GM23248 (cell line): ENCODE data around the gene QSOX1. TPM values are rescaled to one million over a fixed set of nuclear protein-coding genes. Genes with fewer than 3 reads are reported as not detected.

Experiments used
- DNase-seq: peaks from one replicate; pipeline ENCODE4 v3.0.0-alpha.2; 2015
- H2AFZ ChIP-seq: fragments of 200-600 bp; sonication (generic); 2 replicates; pipeline ENCODE4 v1.6.1; 2016; ENCODE audit warnings: antibody characterized with exemption
- H3F3A ChIP-seq: fragments of 200-600 bp; sonication (generic); 2 replicates; pipeline ENCODE4 v1.6.1; 2016; ENCODE audit warnings: mild to moderate bottlenecking, antibody characterized with exemption, mixed run types; ENCODE audit not compliant: insufficient read depth
- H3K27ac ChIP-seq: fragments of 200-600 bp; sonication (generic); 2 replicates; pipeline ENCODE4 v1.5.1; 2016; ENCODE audit warnings: mild to moderate bottlenecking
- H3K27me3 ChIP-seq: fragments of 200-600 bp; sonication (generic); replicated peaks from 2 replicates; pipeline ENCODE4 v1.6.1; 2016; ENCODE audit warnings: mild to moderate bottlenecking; ENCODE audit not compliant: insufficient read depth
- H3K36me3 ChIP-seq: fragments of 200-600 bp; sonication (generic); 2 replicates; pipeline ENCODE4 v1.6.1; 2016; ENCODE audit warnings: low read depth, mild to moderate bottlenecking
- H3K4me1 ChIP-seq: fragments of 200-600 bp; sonication (generic); 2 replicates; pipeline ENCODE4 v1.6.1; 2016; ENCODE audit warnings: mild to moderate bottlenecking; ENCODE audit not compliant: insufficient read depth
- H3K4me2 ChIP-seq: fragments of 200-600 bp; sonication (generic); one replicate; pipeline ENCODE4 v1.6.1; 2016; ENCODE audit warnings: mild to moderate bottlenecking; ENCODE audit not compliant: unreplicated experiment
- H3K4me3 ChIP-seq: fragments of 200-600 bp; sonication (generic); 2 replicates; pipeline ENCODE4 v1.5.1; 2016; ENCODE audit warnings: mild to moderate bottlenecking
- H3K79me2 ChIP-seq: fragments of 200-600 bp; sonication (generic); 2 replicates; pipeline ENCODE4 v1.6.1; 2016; ENCODE audit warnings: mild to moderate bottlenecking; ENCODE audit not compliant: insufficient read depth
- H3K9ac ChIP-seq: fragments of 200-600 bp; sonication (generic); 2 replicates; pipeline ENCODE4 v1.6.1; 2016; ENCODE audit warnings: mild to moderate bottlenecking
- H3K9me2 ChIP-seq: fragments of 200-600 bp; sonication (generic); 2 replicates; pipeline ENCODE4 v1.6.1; 2016; ENCODE audit warnings: mixed run types, mild to moderate bottlenecking, moderate library complexity; ENCODE audit not compliant: insufficient read depth
- H3K9me3 ChIP-seq: fragments of 200-600 bp; sonication (generic); one replicate; pipeline ENCODE4 v1.6.1; 2017; ENCODE audit warnings: low read depth
- H4K20me1 ChIP-seq: fragments of 200-600 bp; sonication (generic); 2 replicates; pipeline ENCODE4 v1.6.0; 2016; ENCODE audit not compliant: insufficient read depth
- EZH2 ChIP-seq: fragments of 200-600 bp; sonication (generic); IDR thresholded peaks from 2 replicates; pipeline ENCODE4 v1.6.1; 2018; ENCODE audit warnings: antibody characterized with exemption, mild to moderate bottlenecking; ENCODE audit not compliant: insufficient read depth, poor library complexity, severe bottlenecking
- EZH2phosphoT487 ChIP-seq: fragments of 200-600 bp; sonication (generic); IDR thresholded peaks from 2 replicates; pipeline ENCODE4 v1.6.1; 2018; ENCODE audit warnings: antibody characterized with exemption, moderate library complexity, mild to moderate bottlenecking, low read depth; ENCODE audit not compliant: insufficient read depth
- WGBS, 2 experiments: methylation state at CpG; one replicate each; pipeline ENCODE4 v1.1.6; 2015 to 2017; ENCODE audit warnings: low lambda C conversion rate in 2 of 2, low coverage in 1 of 2; ENCODE audit errors: missing lambda C conversion rate in 2 of 2; 5-methylcytosine and 5-hydroxymethylcytosine counted together
- in situ Hi-C: fragments of 300-500 bp; cut with MboI; formaldehyde crosslinking; loops from 2 replicates; pipeline ENCODE4 v1.15.0; 2020
- polyA plus RNA-seq: library from polyadenylated mRNA; unstranded; fragments of >200 nt; fragmentation: Nextera tagmentation; extraction: Ambion mirVana; gene quantifications from 2 replicates; pipeline ENCODE4 v1.2.1, GENCODE V29; 2016
- total RNA-seq: library from RNA; depleted of rRNA; stranded (reverse); fragments of >200 nt; shearing (Covaris generic); gene quantifications from 2 replicates; pipeline ENCODE4 v1.2.3, GENCODE V29; 2014

QSOX1 gene
- total and polyA plus RNA-seq, 2 experiments from 2014 or later: 270 to 519 TPM

DNA sequence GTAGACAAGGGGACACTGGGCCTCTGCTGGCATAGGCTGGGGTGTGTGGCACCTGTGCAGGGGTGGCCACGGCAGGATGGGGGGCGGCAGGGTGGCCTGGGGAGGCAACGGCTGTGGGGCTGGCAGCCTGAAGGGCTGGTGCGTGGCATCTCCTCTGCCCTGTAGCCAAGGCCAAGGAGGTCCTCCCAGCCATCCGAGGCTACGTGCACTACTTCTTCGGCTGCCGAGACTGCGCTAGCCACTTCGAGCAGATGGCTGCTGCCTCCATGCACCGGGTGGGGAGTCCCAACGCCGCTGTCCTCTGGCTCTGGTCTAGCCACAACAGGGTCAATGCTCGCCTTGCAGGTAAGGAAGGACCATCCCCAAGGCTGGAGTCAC lies 39.4 kb downstream of the QSOX1 start:
- no peak for TF ChIP-seq EZH2
- no peak for TF ChIP-seq EZH2phosphoT487
- Histone ChIP-seq H2AFZ (no peak overlapping the region), H4K20me1 (no peaks in the 10 kb centered on the region), H3K36me3 (peaks cover 16% of the 10 kb centered on the region), H3K4me2 (no peak overlapping the region), H3K4me1 (no peaks in the 10 kb centered on the region), H3K27me3 (no peaks in the 10 kb centered on the region), H3K27ac (no peak overlapping the region), H3K4me3 (no peak overlapping the region), H3F3A (no peaks in the 10 kb centered on the region), H3K9ac (no peak overlapping the region), H3K79me2 (no peaks in the 10 kb centered on the region), H3K9me3 (no peaks in the 10 kb centered on the region), H3K9me2 (no peaks in the 10 kb centered on the region)
- in situ Hi-C loops: no loop called here
- WGBS, 2 experiments: 96 to 98% methylated on average over 13 to 14 of the region's 14 CpGs
- no peak for DNase-seq

DNA sequence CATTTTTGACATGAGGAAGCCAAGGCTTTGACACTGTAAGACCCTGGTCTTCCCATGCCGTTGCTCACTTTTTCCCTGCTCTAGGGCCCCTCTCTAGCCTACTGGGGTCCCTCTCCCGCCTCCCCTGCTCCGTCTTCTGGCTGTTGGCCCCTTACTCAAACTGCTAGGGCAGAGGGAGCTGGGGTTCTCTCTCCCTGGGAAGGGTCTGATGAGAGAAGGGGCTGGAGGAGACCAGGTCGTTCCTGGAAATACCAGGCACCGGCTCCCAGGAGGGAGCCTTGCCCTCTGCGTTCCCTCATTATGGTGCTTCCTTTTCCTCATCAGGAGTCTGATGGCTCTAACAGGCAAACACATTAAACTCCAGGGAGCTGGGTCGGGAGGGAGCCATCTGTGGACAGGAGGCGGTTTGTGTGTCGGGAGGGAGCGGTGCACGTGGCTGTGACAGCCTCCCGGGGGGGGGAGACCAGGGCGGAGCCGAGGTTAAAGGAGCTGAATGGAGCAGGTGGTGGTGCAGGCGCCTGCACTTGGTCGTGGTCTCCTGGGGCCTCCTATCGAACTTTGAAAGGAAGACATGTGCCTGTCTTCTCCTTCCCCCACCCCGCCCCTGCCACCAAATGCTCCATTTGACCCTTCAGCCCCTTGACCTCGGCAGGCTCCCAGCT lies 40.0 kb downstream of the QSOX1 start:
- H4K20me1 ChIP-seq: no peaks in the 10 kb centered on the region
- in situ Hi-C loops: no loop called here
- no peak overlapping the region for H3K27ac ChIP-seq
- no peak overlapping the region for H2AFZ ChIP-seq
- WGBS, 2 experiments: 85 to 87% methylated on average over 18 to 19 of the region's 19 CpGs
- H3K9ac ChIP-seq: no peak overlapping the region
- no peaks in the 10 kb centered on the region for H3K4me1 ChIP-seq
- no peak overlapping the region for H3K4me2 ChIP-seq
- H3K4me3 ChIP-seq: no peak overlapping the region
- H3K9me3 ChIP-seq: no peaks in the 10 kb centered on the region
- H3F3A ChIP-seq: no peaks in the 10 kb centered on the region
- no peaks in the 10 kb centered on the region for H3K79me2 ChIP-seq
- no peaks in the 10 kb centered on the region for H3K9me2 ChIP-seq
- TF ChIP-seq EZH2phosphoT487: no peak
- no peak for TF ChIP-seq EZH2
- H3K36me3 ChIP-seq: peaks cover 12% of the 10 kb centered on the region
- DNase-seq: no peak
- no peaks in the 10 kb centered on the region for H3K27me3 ChIP-seq

DNA sequence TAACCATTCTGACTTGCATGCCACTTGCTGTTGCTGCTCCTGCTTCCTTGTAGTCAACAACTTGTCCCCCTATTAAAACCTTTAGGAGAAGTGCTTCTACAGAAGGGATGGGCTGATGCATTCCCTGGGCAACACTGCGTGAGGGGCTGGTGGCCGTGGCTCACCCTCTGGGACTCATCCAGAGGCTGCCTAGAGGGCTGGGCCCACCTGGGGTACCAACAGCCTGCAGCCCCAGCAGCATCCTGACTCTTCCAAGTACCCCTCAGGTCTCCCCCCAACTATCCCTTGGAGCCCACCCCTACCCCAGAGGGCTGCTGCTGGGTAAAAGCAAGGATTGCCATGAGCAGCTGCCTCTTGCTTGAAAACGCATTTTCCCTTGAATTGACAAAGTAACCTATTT lies 40.7 kb downstream of the QSOX1 start:
- no peaks in the 10 kb centered on the region for H3K9me2 ChIP-seq
- H3K4me3 ChIP-seq: no peak overlapping the region
- no peak overlapping the region for H3K9ac ChIP-seq
- TF ChIP-seq EZH2 (no peak), EZH2phosphoT487 (no peak)
- no peaks in the 10 kb centered on the region for H3F3A ChIP-seq
- in situ Hi-C loops: no loop called here
- H3K27ac ChIP-seq: no peak overlapping the region
- H4K20me1 ChIP-seq: no peaks in the 10 kb centered on the region
- no peak overlapping the region for H2AFZ ChIP-seq
- no peaks in the 10 kb centered on the region for H3K9me3 ChIP-seq
- H3K79me2 ChIP-seq: no peaks in the 10 kb centered on the region
- DNase-seq: no peak
- H3K36me3 ChIP-seq: peaks cover 7% of the 10 kb centered on the region; the same call in 1 of the 2 replicates
- WGBS, 2 experiments: 91 to 93% methylated on average over 3 of the region's 3 CpGs
- H3K27me3 ChIP-seq: no peaks in the 10 kb centered on the region
- H3K4me2 ChIP-seq: no peak overlapping the region
- H3K4me1 ChIP-seq: no peaks in the 10 kb centered on the region

DNA sequence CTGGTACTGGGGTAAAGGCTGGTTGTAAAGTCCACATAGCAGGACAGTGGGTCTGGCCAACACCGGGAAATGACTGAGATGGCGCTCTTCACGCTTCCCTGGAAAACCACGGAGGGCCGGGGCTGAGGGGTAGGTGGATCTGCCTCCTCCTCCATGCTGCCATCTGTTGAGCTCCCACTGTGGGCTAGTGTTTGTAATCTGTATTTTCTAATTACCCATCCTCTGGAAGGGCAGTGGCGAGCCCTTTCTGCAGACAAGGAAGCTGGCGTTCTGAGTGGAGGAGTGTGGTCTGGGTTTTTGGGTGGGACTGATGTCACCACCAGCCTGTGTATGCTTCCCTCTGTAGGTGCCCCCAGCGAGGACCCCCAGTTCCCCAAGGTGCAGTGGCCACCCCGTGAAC lies 41.2 kb downstream of the QSOX1 start:
- H3F3A ChIP-seq: no peaks in the 10 kb centered on the region
- H3K27me3 ChIP-seq: no peaks in the 10 kb centered on the region
- H3K36me3 ChIP-seq: peaks cover 1% of the 10 kb centered on the region; the same call in 1 of the 2 replicates
- WGBS, 2 experiments: 92 to 93% methylated on average over 9 of the region's 9 CpGs
- no peak overlapping the region for H3K4me3 ChIP-seq
- no peak for TF ChIP-seq EZH2phosphoT487
- no peak for TF ChIP-seq EZH2
- in situ Hi-C loops: no loop called here
- H2AFZ ChIP-seq: no peak overlapping the region
- no peaks in the 10 kb centered on the region for H4K20me1 ChIP-seq
- no peak for DNase-seq
- H3K4me1 ChIP-seq: no peaks in the 10 kb centered on the region
- H3K79me2 ChIP-seq: no peaks in the 10 kb centered on the region
- H3K9me2 ChIP-seq: no peaks in the 10 kb centered on the region
- no peak overlapping the region for H3K4me2 ChIP-seq
- H3K9me3 ChIP-seq: no peaks in the 10 kb centered on the region
- no peak overlapping the region for H3K9ac ChIP-seq
- H3K27ac ChIP-seq: no peak overlapping the region
